GM21360 (cell line): ENCODE results near the gene COL6A3.
A peak's percentile ranks its signal among the peaks of the same experiment; 100 is the strongest.
"Not testable (repeated sequence)": the region's sequence is repeated elsewhere in the genome, so short reads cannot be mapped to it uniquely, and the experiment has no call there.

ENCODE experiments used
- ATAC-seq: cut with Tn5 transposase; IDR thresholded peaks from one replicate; pipeline ENCODE4 v1.9.1; 2021; ENCODE audit warnings: mild to moderate bottlenecking, moderate library complexity; ENCODE audit not compliant: unreplicated experiment

Gene COL6A3

GRCh38 chr2:237422309-237422708 is 8.3 kb upstream of the COL6A3 start:
- no peak for ATAC-seq

- ATAC-seq, result peak; percentile 52
These were observed 7.7 kb upstream of the COL6A3 start for GRCh38 chr2:237421542-237422116.

GRCh38 chr2:237418300-237418699 is 4.3 kb upstream of the COL6A3 start:
- no peak for ATAC-seq

- no peak for ATAC-seq
These were observed 782 bp downstream of the COL6A3 start for GRCh38 chr2:237412988-237413776.

- ATAC-seq, result no peak
These were observed 1.3 kb downstream of the COL6A3 start for GRCh38 chr2:237412646-237412987.

GRCh38 chr2:237411683-237412423 is 2.1 kb downstream of the COL6A3 start:
- ATAC-seq, result no peak

GRCh38 chr2:237411092-237411601 is 2.8 kb downstream of the COL6A3 start:
- no peak for ATAC-seq

GRCh38 chr2:237409263-237409662 is 4.7 kb downstream of the COL6A3 start:
- not testable (repeated sequence) for ATAC-seq

GRCh38 chr2:237408335-237409000 is 5.5 kb downstream of the COL6A3 start:
- ATAC-seq, result no peak

- ATAC-seq, result no peak
These were observed 6.3 kb downstream of the COL6A3 start for GRCh38 chr2:237407700-237408099.

GRCh38 chr2:237406371-237406895 is 7.5 kb downstream of the COL6A3 start:
- ATAC-seq, result no peak

GRCh38 chr2:237405605-237406004 is 8.4 kb downstream of the COL6A3 start:
- no peak for ATAC-seq

- ATAC-seq, result no peak
These were observed 8.9 kb downstream of the COL6A3 start for GRCh38 chr2:237405006-237405559.

GRCh38 chr2:237404413-237404812 is 9.6 kb downstream of the COL6A3 start:
- no peak for ATAC-seq

- ATAC-seq, result no peak
These were observed 10.7 kb downstream of the COL6A3 start for GRCh38 chr2:237403024-237403882.

GRCh38 chr2:237400199-237400598 is 13.8 kb downstream of the COL6A3 start:
- no peak for ATAC-seq

GRCh38 chr2:237397072-237397471 is 16.9 kb downstream of the COL6A3 start:
- ATAC-seq, result no peak

GRCh38 chr2:237393523-237393922 is 20.4 kb downstream of the COL6A3 start:
- no peak for ATAC-seq

GRCh38 chr2:237392186-237392585 is 21.8 kb downstream of the COL6A3 start:
- no peak for ATAC-seq

- no peak for ATAC-seq
These were observed 22.8 kb downstream of the COL6A3 start for GRCh38 chr2:237391140-237391539.
